Muscle layer of colon (tissue), 2 donors: Measurements from ENCODE around the gene STAT5B.
"Not testable (repeated sequence)": the region's sequence is repeated elsewhere in the genome, so short reads cannot be mapped to it uniquely, and the experiment has no call there.

ENCODE experiments used
- H3K27ac ChIP-seq: one replicate; pipeline ENCODE4 v1.7.0; 2013; ENCODE audit warnings: low read depth, mild to moderate bottlenecking, low read length, moderate library complexity
- H3K27me3 ChIP-seq, 2 donors: one replicate each; pipeline ENCODE4 v1.7.0; 2013; ENCODE audit warnings: low read length in 2 of 2, mild to moderate bottlenecking in 2 of 2; ENCODE audit not compliant: insufficient read depth in 2 of 2, control insufficient read depth in 1 of 2
- H3K36me3 ChIP-seq: one replicate; pipeline ENCODE4 v1.7.0; 2013; ENCODE audit warnings: mild to moderate bottlenecking, low read length; ENCODE audit not compliant: insufficient read depth
- H3K4me1 ChIP-seq: one replicate; pipeline ENCODE4 v1.7.0; 2013; ENCODE audit warnings: mild to moderate bottlenecking, low read length; ENCODE audit not compliant: insufficient read depth
- H3K4me3 ChIP-seq, 2 donors: one replicate each; pipeline ENCODE4 v1.7.0; 2013; ENCODE audit warnings: low read length in 2 of 2, low read depth in 1 of 2, mild to moderate bottlenecking in 1 of 2, moderate library complexity in 1 of 2
- H3K9ac ChIP-seq: one replicate; pipeline ENCODE4 v1.7.0; 2013; ENCODE audit warnings: low read length
- H3K9me3 ChIP-seq: one replicate; pipeline ENCODE4 v1.7.0; 2013; ENCODE audit warnings: mild to moderate bottlenecking, low read length
- donor health status: abdominal sarcoma.
- donor health status: Adenocarcinoma of cecum.

STAT5B gene

DNA sequence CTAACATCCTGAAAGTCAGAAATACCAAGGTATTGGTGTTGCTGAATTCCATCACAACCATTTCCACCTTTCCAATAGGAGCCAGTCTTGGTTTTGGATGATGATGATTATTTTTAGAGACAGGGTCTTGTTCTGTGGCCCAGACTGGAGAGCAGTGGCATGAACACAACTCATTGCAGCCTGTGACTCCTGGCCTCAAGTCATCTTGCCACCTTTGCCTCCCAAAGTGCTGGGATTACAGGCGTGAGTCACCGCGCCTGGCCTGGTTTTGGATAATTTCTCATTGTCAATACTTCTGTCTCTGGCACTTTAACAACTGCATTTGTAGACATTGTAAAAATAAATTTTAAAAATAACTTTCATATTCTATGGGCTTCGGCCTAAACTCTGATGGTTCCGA is 22.6 kb downstream of the STAT5B start:
- H3K9ac ChIP-seq: no peak overlapping the region
- H3K9me3 ChIP-seq: no peaks in the 10 kb centered on the region
- no peak overlapping the region for H3K4me3 ChIP-seq
- no peaks in the 10 kb centered on the region for H3K36me3 ChIP-seq
- H3K4me1 ChIP-seq: peaks cover 33% of the 10 kb centered on the region
- H3K27ac ChIP-seq: no peak overlapping the region
- no peaks in the 10 kb centered on the region for H3K27me3 ChIP-seq

GRCh38 chr17:42252597-42253550 is 23.3 kb downstream of the STAT5B start:
- Histone ChIP-seq H3K27me3 (no peaks in the 10 kb centered on the region), H3K36me3 (no peaks in the 10 kb centered on the region), H3K9me3 (no peaks in the 10 kb centered on the region), H3K4me1 (peaks cover 38% of the 10 kb centered on the region), H3K4me3 (no peak overlapping the region), H3K9ac (no peak overlapping the region), H3K27ac (peak overlapping the region; percentile 10)

DNA sequence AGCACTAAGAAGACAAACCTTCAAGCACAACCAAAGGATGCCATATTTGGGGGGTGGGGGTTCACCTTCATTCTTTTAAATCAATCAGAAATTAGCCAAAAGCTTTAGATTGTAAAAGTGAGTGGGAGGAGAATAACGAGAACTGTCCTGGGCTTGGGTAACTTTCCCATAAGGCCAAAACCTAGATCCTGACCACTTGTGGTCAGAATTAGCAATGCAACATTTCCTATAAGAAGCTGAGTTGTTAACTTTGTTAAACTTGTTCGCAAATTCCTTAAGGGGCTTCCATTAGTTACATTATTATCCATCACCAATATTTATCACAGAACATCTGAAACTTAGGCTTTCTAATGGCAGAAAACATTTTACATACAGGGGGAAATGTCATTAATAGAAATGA is 25.1 kb downstream of the STAT5B start:
- Histone ChIP-seq H3K36me3 (no peaks in the 10 kb centered on the region), H3K9me3 (no peaks in the 10 kb centered on the region), H3K4me3 (no peak overlapping the region), H3K9ac (no peak overlapping the region), H3K4me1 (peaks cover 49% of the 10 kb centered on the region), H3K27ac (no peak overlapping the region), H3K27me3 (no peaks in the 10 kb centered on the region)

- Histone ChIP-seq H3K4me1 (peaks cover 49% of the 10 kb centered on the region), H3K9me3 (no peaks in the 10 kb centered on the region), H3K9ac (no peak overlapping the region), H3K4me3 (no peak overlapping the region), H3K27ac (no peak overlapping the region), H3K36me3 (no peaks in the 10 kb centered on the region), H3K27me3 (no peaks in the 10 kb centered on the region)
These were observed 26.3 kb downstream of the STAT5B start for GRCh38 chr17:42249681-42250446.

- H3K4me1 ChIP-seq: peaks cover 48% of the 10 kb centered on the region
These were observed 27.6 kb downstream of the STAT5B start for GRCh38 chr17:42248351-42249179.

DNA sequence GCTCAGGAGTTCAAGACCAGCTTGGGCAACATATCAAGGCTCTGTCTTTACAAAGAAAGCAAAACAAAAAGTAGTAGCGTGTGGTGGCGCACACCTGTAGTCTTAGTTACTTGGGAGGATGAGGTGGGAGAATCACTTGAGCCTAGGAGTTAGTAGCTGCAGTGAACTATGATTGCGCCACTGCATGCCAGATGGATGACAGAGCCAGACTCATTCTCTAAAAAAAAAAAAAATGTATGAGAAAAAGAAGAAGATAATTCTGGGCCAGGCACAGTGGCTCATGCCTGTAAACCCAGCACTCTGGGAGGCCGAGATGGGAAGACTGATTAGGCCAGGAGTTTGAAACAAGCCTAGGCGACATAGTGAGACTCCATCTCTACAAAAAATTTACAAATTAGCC is 28.5 kb downstream of the STAT5B start:
- Histone ChIP-seq H3K27me3 (no peaks in the 10 kb centered on the region), H3K4me3 (no peak overlapping the region), H3K36me3 (no peaks in the 10 kb centered on the region), H3K27ac (peak overlapping the region; percentile 89), H3K9me3 (no peaks in the 10 kb centered on the region), H3K4me1 (peaks cover 40% of the 10 kb centered on the region), H3K9ac (no peak overlapping the region)

More at GRCh38 chr17:42248351-42249179, 27.6 kb downstream of the STAT5B start:
- peak overlapping the region; percentile 89 for H3K27ac ChIP-seq
- no peaks in the 10 kb centered on the region for H3K27me3 ChIP-seq
- H3K36me3 ChIP-seq: no peaks in the 10 kb centered on the region
- H3K4me3 ChIP-seq: peak overlapping the region in 1 of 2 donors; percentile 49
- no peak overlapping the region for H3K9ac ChIP-seq
- no peaks in the 10 kb centered on the region for H3K9me3 ChIP-seq

DNA sequence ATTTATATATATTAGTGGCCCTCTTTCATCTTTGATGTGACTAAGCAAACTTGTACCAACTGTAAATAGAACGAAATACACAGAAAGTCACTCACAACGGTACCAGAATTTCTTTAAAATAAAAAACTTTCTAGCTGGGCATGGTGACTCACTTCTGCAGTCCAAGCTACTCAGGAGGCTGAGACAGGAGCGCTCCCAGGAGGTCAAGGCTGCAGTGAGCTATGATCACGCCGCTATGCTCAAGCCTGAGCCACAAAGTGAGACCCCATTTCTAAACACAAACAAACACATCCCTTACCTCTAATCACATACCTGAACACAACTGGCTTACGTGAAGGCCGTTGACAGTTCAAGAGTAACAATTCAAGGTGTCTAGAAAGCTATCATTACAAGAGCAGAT is 29.7 kb downstream of the STAT5B start:
- H3K4me1 ChIP-seq: peaks cover 31% of the 10 kb centered on the region
- H3K27ac ChIP-seq: peak overlapping the region; percentile 36
- no peaks in the 10 kb centered on the region for H3K9me3 ChIP-seq

GRCh38 chr17:42245183-42245582 is 31.0 kb downstream of the STAT5B start:
- H3K36me3 ChIP-seq, H3K9ac ChIP-seq, H3K9me3 ChIP-seq, H3K27ac ChIP-seq, H3K27me3 ChIP-seq, H3K4me3 ChIP-seq: not testable (repeated sequence)
- H3K4me1 ChIP-seq: peaks cover 28% of the 10 kb centered on the region

More for the DNA sequence above, 29.7 kb downstream of the STAT5B start:
- Histone ChIP-seq H3K4me3 (no peak overlapping the region), H3K27me3 (no peaks in the 10 kb centered on the region), H3K36me3 (no peaks in the 10 kb centered on the region), H3K9ac (no peak overlapping the region)

DNA sequence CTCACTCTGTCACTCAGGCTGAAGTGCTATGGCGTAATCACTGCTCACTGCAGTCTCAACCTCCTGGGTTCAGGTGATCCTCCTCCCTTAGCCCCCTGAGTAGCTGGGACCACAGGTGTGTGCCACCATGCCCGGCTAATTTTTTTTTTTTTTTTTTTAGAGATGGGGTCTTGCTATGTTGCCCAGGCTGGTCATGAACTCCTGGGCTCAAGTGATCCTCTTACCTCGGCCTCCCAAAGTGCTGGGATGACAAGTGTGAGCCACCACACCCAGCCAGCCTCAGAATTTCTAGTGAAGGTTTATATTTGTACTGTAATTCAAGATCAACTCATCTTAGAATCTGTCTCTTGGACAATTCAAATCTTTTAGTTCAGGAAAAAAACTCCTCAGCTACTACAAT is 32.1 kb downstream of the STAT5B start:
- H3K4me3 ChIP-seq, H3K9ac ChIP-seq, H3K36me3 ChIP-seq, H3K27me3 ChIP-seq, H3K9me3 ChIP-seq, H3K27ac ChIP-seq: not testable (repeated sequence)
- H3K4me1 ChIP-seq: peaks cover 21% of the 10 kb centered on the region

- Histone ChIP-seq H3K4me1 (peaks cover 15% of the 10 kb centered on the region), H3K9ac (no peak overlapping the region), H3K4me3 (no peak overlapping the region), H3K27ac (no peak overlapping the region), H3K36me3 (no peaks in the 10 kb centered on the region), H3K9me3 (no peaks in the 10 kb centered on the region), H3K27me3 (no peaks in the 10 kb centered on the region)
These were observed 32.7 kb downstream of the STAT5B start for GRCh38 chr17:42243493-42243982.

GRCh38 chr17:42241871-42242270 is 34.3 kb downstream of the STAT5B start:
- no peak overlapping the region for H3K9ac ChIP-seq
- H3K36me3 ChIP-seq: no peaks in the 10 kb centered on the region
- H3K4me3 ChIP-seq: no peak overlapping the region
- no peaks in the 10 kb centered on the region for H3K27me3 ChIP-seq
- H3K4me1 ChIP-seq: peaks cover 5% of the 10 kb centered on the region
- no peaks in the 10 kb centered on the region for H3K9me3 ChIP-seq
- no peak overlapping the region for H3K27ac ChIP-seq
